Neuronal stem cell (in vitro differentiated cells): ENCODE results near the gene FLOT2.
A peak's percentile ranks its signal among the peaks of the same experiment; 100 is the strongest.
"Not testable (repeated sequence)": the region's sequence is repeated elsewhere in the genome, so short reads cannot be mapped to it uniquely, and the experiment has no call there.

Experiments used
- DNase-seq: peaks from one replicate; pipeline ENCODE4 v3.0.0-alpha.2; 2013; ENCODE audit warnings: low spot score
- H2AFZ ChIP-seq: one replicate; pipeline ENCODE4 v1.6.1; 2013; ENCODE audit warnings: mild to moderate bottlenecking, low read length, inconsistent platforms
- H2AK5ac ChIP-seq: 2 replicates; pipeline ENCODE4 v1.6.1; 2013; ENCODE audit warnings: low read depth, mild to moderate bottlenecking, inconsistent platforms, low read length, moderate library complexity, mixed read lengths
- H2BK120ac ChIP-seq: 2 replicates; pipeline ENCODE4 v1.6.1; 2013; ENCODE audit warnings: low read depth, mild to moderate bottlenecking, inconsistent platforms, low read length, moderate library complexity, mixed read lengths
- H2BK12ac ChIP-seq: one replicate; pipeline ENCODE4 v1.6.1; 2013; ENCODE audit warnings: low read length, inconsistent platforms
- H2BK15ac ChIP-seq: 2 replicates; pipeline ENCODE4 v1.6.1; 2013; ENCODE audit warnings: mild to moderate bottlenecking, low read length, inconsistent platforms, mixed read lengths
- H2BK5ac ChIP-seq: one replicate; pipeline ENCODE4 v1.6.1; 2013; ENCODE audit warnings: inconsistent platforms, mild to moderate bottlenecking, low read length, moderate library complexity
- H3K14ac ChIP-seq: one replicate; pipeline ENCODE4 v1.6.1; 2013; ENCODE audit warnings: low read length, inconsistent platforms
- H3K18ac ChIP-seq: 2 replicates; pipeline ENCODE4 v1.6.1; 2013; ENCODE audit warnings: low read length, inconsistent platforms
- H3K23ac ChIP-seq: 2 replicates; pipeline ENCODE4 v1.6.1; 2013; ENCODE audit warnings: low read depth, mild to moderate bottlenecking, mixed read lengths, low read length, inconsistent platforms; ENCODE audit not compliant: poor library complexity
- H3K27ac ChIP-seq: replicated peaks from 3 replicates; pipeline ENCODE4 v1.5.1; 2013; ENCODE audit warnings: low read length, inconsistent platforms
- H3K27me3 ChIP-seq, 3 experiments: 2 replicates each; pipeline ENCODE4 v1.6.1; 2013; ENCODE audit warnings: low read length in 3 of 3, mild to moderate bottlenecking in 2 of 3, inconsistent platforms in 1 of 3, low read depth in 1 of 3, mixed read lengths in 1 of 3, moderate library complexity in 1 of 3; ENCODE audit not compliant: control insufficient read depth in 3 of 3, insufficient read depth in 3 of 3
- H3K36me3 ChIP-seq, 2 donors: replicated peaks in 1 of 2; 2 replicates each; pipeline ENCODE4 v1.6.1; 2013; ENCODE audit warnings: low read length in 2 of 2; ENCODE audit not compliant: control insufficient read depth in 2 of 2, insufficient read depth in 2 of 2
- H3K4ac ChIP-seq: 2 replicates; pipeline ENCODE4 v1.6.1; 2013; ENCODE audit warnings: inconsistent platforms, mild to moderate bottlenecking, low read length, moderate library complexity
- H3K4me1 ChIP-seq, 2 donors: 1 replicate in 1 of 2; 2 replicates in 1 of 2; pipeline ENCODE4 v1.6.1; 2013; ENCODE audit warnings: low read length in 2 of 2, low read depth in 1 of 2; ENCODE audit not compliant: control insufficient read depth in 2 of 2, insufficient read depth in 1 of 2
- H3K4me2 ChIP-seq: one replicate; pipeline ENCODE4 v1.6.1; 2013; ENCODE audit warnings: mild to moderate bottlenecking, low read length, inconsistent platforms; ENCODE audit not compliant: insufficient read depth, poor library complexity, severe bottlenecking
- H3K4me3 ChIP-seq, 2 donors: 2 replicates each; pipeline ENCODE4 v1.5.1; 2013; ENCODE audit warnings: low read length in 2 of 2, mild to moderate bottlenecking in 2 of 2, inconsistent platforms in 1 of 2, moderate library complexity in 1 of 2
- H3K79me1 ChIP-seq: one replicate; pipeline ENCODE4 v1.6.1; 2013; ENCODE audit warnings: low read depth, mild to moderate bottlenecking, inconsistent platforms, low read length, moderate library complexity
- H3K9ac ChIP-seq: one replicate; pipeline ENCODE4 v1.6.1; 2013; ENCODE audit warnings: mild to moderate bottlenecking, low read depth, low read length, inconsistent platforms; ENCODE audit not compliant: poor library complexity
- H3K9me3 ChIP-seq, 2 donors: replicated peaks in 1 of 2; 2 replicates each; pipeline versions ENCODE3 to v1.6.1; 2013; ENCODE audit warnings: low read length in 2 of 2, mild to moderate bottlenecking in 2 of 2, inconsistent platforms in 1 of 2, low read depth in 1 of 2, mixed read lengths in 1 of 2, moderate library complexity in 1 of 2; ENCODE audit not compliant: control insufficient read depth in 2 of 2, insufficient read depth in 1 of 2
- H4K8ac ChIP-seq: one replicate; pipeline ENCODE4 v1.6.1; 2013; ENCODE audit warnings: low read depth, mild to moderate bottlenecking, inconsistent platforms, low read length, moderate library complexity
- H4K91ac ChIP-seq: one replicate; pipeline ENCODE4 v1.6.1; 2013; ENCODE audit warnings: low read length, low read depth, mild to moderate bottlenecking, inconsistent platforms; ENCODE audit not compliant: poor library complexity
- WGBS, 2 donors: extraction: QIAGEN DNeasy Blood & Tissue Kit; methylation state at CpG; one replicate each; pipeline ENCODE4 v1.1.7; 2013; ENCODE audit warnings: missing lambda C conversion rate in 2 of 2, mixed read lengths in 1 of 2; ENCODE audit not compliant: insufficient read length in 2 of 2, insufficient replicate concordance in 1 of 2; ENCODE audit errors: extremely low coverage in 2 of 2; 5-methylcytosine and 5-hydroxymethylcytosine counted together

FLOT2 gene

GRCh38 chr17:28903546-28903841 is 6.0 kb upstream of the FLOT2 start:
- no CpG with 5 or more reads among the region's 5 CpGs for WGBS, 2 donors
- not testable (repeated sequence) for H3K27ac ChIP-seq

GRCh38 chr17:28902819-28903545 is 5.4 kb upstream of the FLOT2 start, which contains the start of gene DHRS13:
TSS of gene DHRS13 (minus strand) at chr17:28903079. CDS start at chr17:28902944, 135 bp downstream.
- Histone ChIP-seq H3K27me3 (no peaks in the 10 kb centered on the region), H3K9ac (peak within 1 kb of the TSS; percentile 91), H2BK120ac (no peak within 1 kb of the TSS), H3K14ac (peak within 1 kb of the TSS; percentile 98), H3K36me3 (peaks cover 20 to 59% of the 10 kb centered on the region in 2 donors), H3K4me1 (peaks cover 1 to 3% of the 10 kb centered on the region in 2 donors), H3K4ac (no peak within 1 kb of the TSS), H3K9me3 (no peaks in the 10 kb centered on the region), H3K4me3 (peak within 1 kb of the TSS; percentile 72 to 94), H3K4me2 (peak within 1 kb of the TSS; percentile 84), H3K79me1 (no peaks in the 10 kb centered on the region), H2AK5ac (no peak within 1 kb of the TSS), H3K23ac (peak within 1 kb of the TSS; percentile 89), H4K91ac (no peak within 1 kb of the TSS), H4K8ac (no peak within 1 kb of the TSS), H2BK15ac (no peak within 1 kb of the TSS), H2BK5ac (peak within 1 kb of the TSS; percentile 63), H2BK12ac (no peak within 1 kb of the TSS), H3K18ac (peak within 1 kb of the TSS; percentile 98), H3K27ac (peak within 1 kb of the TSS; percentile 70), H2AFZ (peak within 1 kb of the TSS; percentile 98)
- peak; percentile 91 for DNase-seq
- no CpG with 5 or more reads among the region's 55 CpGs for WGBS, 2 donors

More at GRCh38 chr17:28903546-28903841, 6.0 kb upstream of the FLOT2 start:
- H3K4me3 ChIP-seq, H3K9me3 ChIP-seq, H3K4me1 ChIP-seq, H2BK12ac ChIP-seq, H2BK5ac ChIP-seq, H3K14ac ChIP-seq, H2BK15ac ChIP-seq, H3K18ac ChIP-seq, DNase-seq, H2BK120ac ChIP-seq, H3K23ac ChIP-seq, H3K27me3 ChIP-seq, H3K4ac ChIP-seq, H3K4me2 ChIP-seq, H3K9ac ChIP-seq, H2AFZ ChIP-seq, H2AK5ac ChIP-seq, H4K91ac ChIP-seq, H4K8ac ChIP-seq, H3K79me1 ChIP-seq: not testable (repeated sequence)
- peaks cover 24 to 59% of the 10 kb centered on the region in 2 donors for H3K36me3 ChIP-seq

GRCh38 chr17:28901866-28902818 is 4.6 kb upstream of the FLOT2 start:
- Histone ChIP-seq H3K9me3 (no peaks in the 10 kb centered on the region), H3K4ac (no peak overlapping the region), H2AK5ac (no peak overlapping the region), H3K23ac (peak overlapping the region; percentile 89), H4K8ac (no peak overlapping the region), H3K18ac (peak overlapping the region; percentile 98), H2BK12ac (no peak overlapping the region), H3K9ac (peak overlapping the region; percentile 91), H4K91ac (no peak overlapping the region), H3K4me2 (peak overlapping the region; percentile 84), H2BK5ac (peak overlapping the region; percentile 63), H3K27me3 (no peaks in the 10 kb centered on the region), H2AFZ (peak overlapping the region; percentile 98), H3K27ac (peak overlapping the region; percentile 70), H3K4me3 (peak overlapping the region; percentile 72 to 94), H3K79me1 (no peaks in the 10 kb centered on the region), H3K14ac (peak overlapping the region; percentile 98), H2BK15ac (no peak overlapping the region), H3K36me3 (peaks cover 12 to 53% of the 10 kb centered on the region in 2 donors), H2BK120ac (no peak overlapping the region), H3K4me1 (peaks cover 1 to 6% of the 10 kb centered on the region in 2 donors)
- DNase-seq = peak; percentile 45
- no CpG with 5 or more reads among the region's 62 CpGs for WGBS, 2 donors
